Kidney (tissue), 14 donors: ENCODE measurements around the gene TBC1D23. TPM values are rescaled to one million over a fixed set of nuclear protein-coding genes. Genes with fewer than 3 reads are reported as not detected.

Experiments used
- DNase-seq, 5 donors: peaks; one replicate each; pipeline ENCODE4 v3.0.0-alpha.2; 2013 to 2020
- FAIRE-seq: peaks from 2 replicates; lab custom pipeline; 2012; peaks lifted over from hg19 to GRCh38; lab: Jason Lieb, UNC
- H3K27ac ChIP-seq, 2 donors: one replicate each; pipeline ENCODE4 v1.7.0; 2013; ENCODE audit warnings: low read depth in 2 of 2, low read length in 2 of 2, inconsistent platforms in 1 of 2
- H3K27me3 ChIP-seq: one replicate; pipeline ENCODE4 v1.7.1; 2013; ENCODE audit warnings: low read length, inconsistent platforms; ENCODE audit not compliant: control insufficient read depth, insufficient read depth
- H3K36me3 ChIP-seq, 3 donors: one replicate each; pipeline versions ENCODE4 v1.7.0 to v1.7.1; 2013; ENCODE audit warnings: low read length in 3 of 3, control low read depth in 1 of 3, inconsistent platforms in 1 of 3; ENCODE audit not compliant: insufficient read depth in 3 of 3, control insufficient read depth in 2 of 3
- H3K4me1 ChIP-seq, 3 donors: one replicate each; pipeline versions ENCODE4 v1.7.0 to v1.7.1; 2013; ENCODE audit warnings: low read length in 3 of 3, inconsistent platforms in 1 of 3, low read depth in 1 of 3; ENCODE audit not compliant: control insufficient read depth in 2 of 3, insufficient read depth in 2 of 3
- H3K4me3 ChIP-seq, 3 donors: one replicate each; pipeline versions ENCODE4 v1.7.0 to v1.8.1; 2013; ENCODE audit warnings: low read length in 3 of 3, control low read depth in 1 of 3, inconsistent platforms in 1 of 3
- H3K9ac ChIP-seq, 3 donors: one replicate each; pipeline versions ENCODE4 v1.7.0 to v1.7.1; 2013; ENCODE audit warnings: low read length in 3 of 3, control low read depth in 1 of 3, inconsistent platforms in 1 of 3
- H3K9me3 ChIP-seq, 3 donors: one replicate each; pipeline versions ENCODE4 v1.7.0 to v1.7.1; 2013; ENCODE audit warnings: low read length in 3 of 3, control low read depth in 1 of 3, inconsistent platforms in 1 of 3; ENCODE audit not compliant: control insufficient read depth in 2 of 3, insufficient read depth in 1 of 3
- CTCF ChIP-seq: IDR thresholded peaks from 3 replicates; pipeline ENCODE4 v1.5.1; 2012; ENCODE audit warnings: mild to moderate bottlenecking, moderate library complexity, borderline replicate concordance; ENCODE audit not compliant: insufficient read depth; ENCODE audit errors: extremely low read depth
- intact Hi-C: fragments of 100-400 bp; cut with DNase I; formaldehyde crosslinking; loops from one replicate; pipeline ENCODE4 v1.11.1; 2022
- polyA plus RNA-seq: library from polyadenylated mRNA; stranded (reverse); fragments of 350-450 nt; fragmentation: Illumina TruSeq; extraction: RNeasy Lipid Tissue Mini Kit (QIAGEN cat#74804); gene quantifications from one replicate; pipeline ENCODE4 v1.2.3, GENCODE V29; 2014; ENCODE audit warnings: low read depth, low replicate concordance; ENCODE audit not compliant: insufficient read depth
- total RNA-seq: library from RNA; stranded (reverse); fragmentation: NEBNext Ultra II Directional; extraction: Animal tissue kit (Norgen Biotek cat#: 25700); gene quantifications from one replicate; pipeline ENCODE4 v1.2.1, GENCODE V29; 2021
- donor health status: control.
- donor health status: control.
- donor health status: control.
- donor health status: control.
- donor health status: control.
- donor health status: DM: yes; HTN: yes; CAD: no.
- donor health status: Normal renal cell carcinoma (clear cell type).

The TBC1D23 gene
- total and polyA plus RNA-seq, 2 donors from 2014 or later: 18.0 to 46.9 TPM

DNA sequence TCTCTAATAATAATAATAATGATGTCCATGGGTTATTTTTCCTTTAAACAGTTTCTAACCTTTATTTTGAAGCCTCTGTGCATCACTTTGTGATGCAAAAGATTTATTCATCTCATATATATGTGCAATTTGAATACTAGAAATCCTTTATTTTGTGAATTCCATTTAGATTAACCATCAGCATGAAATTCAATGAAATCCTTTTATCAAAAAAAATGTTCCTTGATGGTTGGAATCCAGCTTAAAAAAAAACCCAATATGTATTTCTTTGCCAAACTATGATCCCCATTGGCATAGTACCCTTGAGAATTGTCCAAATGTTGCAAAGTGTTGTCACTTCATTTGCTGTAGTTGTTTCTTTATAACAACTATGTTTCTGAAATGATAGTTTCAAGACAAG is 7.4 kb downstream of the TBC1D23 start:
- no peaks in the 10 kb centered on the region for H3K27me3 ChIP-seq
- DNase-seq (no peak), FAIRE-seq (no peak)
- no peak overlapping the region for H3K9ac ChIP-seq
- intact Hi-C loops: no loop called here
- H3K36me3 ChIP-seq: no peaks in the 10 kb centered on the region
- no peak for TF ChIP-seq CTCF
- H3K4me3 ChIP-seq: no peak overlapping the region
- no peak overlapping the region for H3K27ac ChIP-seq
- H3K4me1 ChIP-seq: no peaks in the 10 kb centered on the region
- H3K9me3 ChIP-seq: no peaks in the 10 kb centered on the region

GRCh38 chr3:100269001-100269400 is 8.2 kb downstream of the TBC1D23 start:
- FAIRE-seq (no peak), DNase-seq (no peak)
- H3K9me3 ChIP-seq: no peaks in the 10 kb centered on the region
- H3K27me3 ChIP-seq: no peaks in the 10 kb centered on the region
- H3K4me3 ChIP-seq: no peak overlapping the region
- intact Hi-C loops: no loop called here
- no peak overlapping the region for H3K27ac ChIP-seq
- TF ChIP-seq CTCF: no peak
- H3K4me1 ChIP-seq: no peaks in the 10 kb centered on the region
- no peaks in the 10 kb centered on the region for H3K36me3 ChIP-seq
- H3K9ac ChIP-seq: no peak overlapping the region

DNA sequence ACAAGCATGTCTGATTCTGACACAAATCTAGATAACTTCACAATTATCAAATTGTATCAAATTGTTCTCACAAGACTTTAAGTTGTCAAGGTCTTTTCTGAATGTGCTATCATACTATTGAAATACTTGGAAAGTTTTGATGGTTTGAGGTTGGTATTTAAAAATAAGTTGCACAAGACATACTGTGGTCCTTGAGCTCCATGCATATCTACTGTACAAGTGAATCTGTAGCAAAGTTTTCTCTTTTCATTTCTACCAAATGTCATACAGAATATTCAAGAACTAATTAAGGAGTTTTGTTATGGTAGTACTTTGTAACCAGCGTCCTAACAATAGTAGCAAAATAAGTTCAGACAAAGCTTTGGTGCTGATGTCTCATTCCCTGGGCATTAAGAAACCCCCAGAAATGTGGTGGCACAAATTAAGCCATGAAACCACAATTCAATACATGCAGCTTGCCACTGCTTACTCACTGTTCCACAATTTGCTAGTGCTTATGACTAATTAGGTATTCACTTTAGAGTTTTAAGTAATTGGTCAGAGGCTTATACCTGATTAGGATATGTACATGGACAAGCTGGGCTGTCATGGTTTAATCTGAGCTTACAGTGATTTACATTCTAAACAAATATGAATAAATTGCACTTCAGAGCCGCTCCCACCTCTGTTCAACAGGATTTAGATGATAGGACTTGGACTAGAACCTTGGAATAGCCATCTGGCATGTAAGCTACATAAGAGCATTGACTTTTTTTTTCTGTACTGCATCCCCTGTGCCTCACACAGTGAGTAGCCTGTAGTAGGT is 8.8 kb downstream of the TBC1D23 start:
- no peak for FAIRE-seq
- Histone ChIP-seq H3K4me1 (no peaks in the 10 kb centered on the region), H3K27ac (no peak overlapping the region), H3K27me3 (no peaks in the 10 kb centered on the region), H3K9ac (no peak overlapping the region), H3K4me3 (no peak overlapping the region), H3K36me3 (no peaks in the 10 kb centered on the region), H3K9me3 (no peaks in the 10 kb centered on the region)
- TF ChIP-seq CTCF: no peak
- no peak for DNase-seq
- intact Hi-C loops: no loop called here
